ENCODE results near the gene EML6.

Gene EML6

DNA sequence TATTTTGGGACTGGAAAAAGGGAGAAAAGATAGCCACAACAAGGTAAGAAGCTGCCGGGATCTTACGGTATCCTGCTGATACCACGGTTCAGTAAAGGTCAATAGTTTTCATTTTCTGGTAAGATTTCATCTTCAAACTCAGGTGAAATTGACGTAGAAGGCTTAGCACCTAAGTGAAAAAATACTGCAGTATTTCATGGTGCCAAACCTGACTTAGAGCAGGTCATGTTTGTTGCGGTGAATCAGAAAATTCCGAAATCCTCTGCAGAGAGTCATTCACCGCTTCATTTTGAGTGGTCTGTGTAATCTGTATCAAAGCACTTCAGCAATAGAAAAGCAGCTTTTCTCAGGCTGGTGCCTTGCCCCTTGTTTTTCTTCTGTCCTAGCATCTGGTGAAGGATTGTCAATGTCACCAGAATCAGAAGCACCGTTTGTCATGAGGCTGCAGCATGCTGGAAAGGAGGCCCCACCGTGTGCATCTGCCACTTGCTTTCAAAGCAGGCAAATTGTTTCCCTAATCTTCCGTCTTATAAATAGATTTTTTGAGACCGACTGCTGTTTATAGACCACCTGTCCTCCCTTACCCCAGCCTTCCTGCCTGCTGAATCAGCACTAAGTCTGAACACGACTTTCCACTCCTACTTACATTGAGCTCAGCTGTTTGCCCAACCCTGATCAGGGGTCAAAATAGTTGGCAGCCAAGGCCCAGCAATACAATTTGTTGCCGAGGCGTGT lies 156.3 kb downstream of the EML6 start:
- Histone ChIP-seq H3K36me3 (replicated peaks) (no peaks in the 10 kb centered on the region), H3K4me3 (ENCODE audit: low read depth, low read length) (no peak overlapping the region), H3K27ac (no peak overlapping the region), H3K27me3 (replicated peaks) (no peaks in the 10 kb centered on the region)
- DNase-seq: no peak
- TF ChIP-seq, protein P1, sequence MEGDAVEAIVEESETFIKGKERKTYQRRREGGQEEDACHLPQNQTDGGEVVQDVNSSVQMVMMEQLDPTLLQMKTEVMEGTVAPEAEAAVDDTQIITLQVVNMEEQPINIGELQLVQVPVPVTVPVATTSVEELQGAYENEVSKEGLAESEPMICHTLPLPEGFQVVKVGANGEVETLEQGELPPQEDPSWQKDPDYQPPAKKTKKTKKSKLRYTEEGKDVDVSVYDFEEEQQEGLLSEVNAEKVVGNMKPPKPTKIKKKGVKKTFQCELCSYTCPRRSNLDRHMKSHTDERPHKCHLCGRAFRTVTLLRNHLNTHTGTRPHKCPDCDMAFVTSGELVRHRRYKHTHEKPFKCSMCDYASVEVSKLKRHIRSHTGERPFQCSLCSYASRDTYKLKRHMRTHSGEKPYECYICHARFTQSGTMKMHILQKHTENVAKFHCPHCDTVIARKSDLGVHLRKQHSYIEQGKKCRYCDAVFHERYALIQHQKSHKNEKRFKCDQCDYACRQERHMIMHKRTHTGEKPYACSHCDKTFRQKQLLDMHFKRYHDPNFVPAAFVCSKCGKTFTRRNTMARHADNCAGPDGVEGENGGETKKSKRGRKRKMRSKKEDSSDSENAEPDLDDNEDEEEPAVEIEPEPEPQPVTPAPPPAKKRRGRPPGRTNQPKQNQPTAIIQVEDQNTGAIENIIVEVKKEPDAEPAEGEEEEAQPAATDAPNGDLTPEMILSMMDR (IDR thresholded peaks at IDR 0.05; ENCODE audit: low read depth, low read length, missing control alignments): no peak
- in situ Hi-C loops (cut with HindIII; ENCODE audit: low pct_ligation_motif_present, low sequenced_read_pairs): no loop called here

DNA sequence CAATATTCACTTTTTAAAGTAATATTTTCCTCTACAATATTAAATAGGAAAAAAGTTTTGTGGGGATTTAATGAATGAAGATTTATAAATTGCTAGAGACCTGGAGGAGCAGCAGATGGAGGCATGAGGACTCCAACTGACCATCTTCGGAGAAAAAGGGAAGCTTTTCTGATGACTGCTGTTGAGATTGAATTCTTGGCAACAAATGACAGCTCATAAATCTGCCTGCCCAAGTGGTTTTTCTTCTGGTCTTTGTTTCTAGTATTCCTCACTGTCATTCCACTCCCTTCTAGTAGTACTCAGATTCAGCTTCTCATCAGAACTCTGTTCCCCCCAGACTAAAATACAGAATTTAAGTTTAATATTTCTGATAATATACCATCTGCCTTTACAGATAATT lies 157.0 kb downstream of the EML6 start:
- TF ChIP-seq, protein P1 (IDR thresholded peaks at IDR 0.05; ENCODE audit: low read depth, low read length, missing control alignments): no peak
- in situ Hi-C loops (cut with HindIII; ENCODE audit: low pct_ligation_motif_present, low sequenced_read_pairs): no loop called here
- Histone ChIP-seq H3K4me3 (ENCODE audit: low read depth, low read length) (no peak overlapping the region), H3K36me3 (replicated peaks) (no peaks in the 10 kb centered on the region), H3K27me3 (replicated peaks) (no peaks in the 10 kb centered on the region), H3K27ac (no peak overlapping the region)
- no peak for DNase-seq

DNA sequence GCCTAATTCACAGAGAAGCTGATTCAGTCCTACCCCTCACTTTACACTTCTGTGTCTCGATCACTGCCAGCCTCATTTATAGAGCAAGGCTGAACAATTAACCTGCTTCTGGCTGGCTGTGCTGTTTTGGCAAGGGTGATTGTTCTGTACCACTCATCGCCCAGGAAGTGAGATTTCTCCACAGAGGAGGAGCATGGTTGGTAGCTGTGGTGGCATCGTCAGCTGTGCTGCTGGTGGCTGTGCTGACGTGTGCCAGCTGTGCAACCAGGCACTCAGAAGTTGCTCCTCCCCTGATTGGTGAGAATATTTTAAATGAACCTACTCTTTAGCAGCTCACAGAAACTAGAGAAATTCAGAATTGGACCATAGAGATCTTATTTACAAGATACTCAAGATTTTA lies 158.3 kb downstream of the EML6 start:
- Histone ChIP-seq H3K4me3 (ENCODE audit: low read depth, low read length) (no peak overlapping the region), H3K27ac (no peak overlapping the region), H3K27me3 (replicated peaks) (no peaks in the 10 kb centered on the region), H3K36me3 (replicated peaks) (no peaks in the 10 kb centered on the region)
- in situ Hi-C loops (cut with HindIII; ENCODE audit: low pct_ligation_motif_present, low sequenced_read_pairs): no loop called here
- TF ChIP-seq, protein P1 (IDR thresholded peaks at IDR 0.05; ENCODE audit: low read depth, low read length, missing control alignments): no peak
- no peak for DNase-seq

DNA sequence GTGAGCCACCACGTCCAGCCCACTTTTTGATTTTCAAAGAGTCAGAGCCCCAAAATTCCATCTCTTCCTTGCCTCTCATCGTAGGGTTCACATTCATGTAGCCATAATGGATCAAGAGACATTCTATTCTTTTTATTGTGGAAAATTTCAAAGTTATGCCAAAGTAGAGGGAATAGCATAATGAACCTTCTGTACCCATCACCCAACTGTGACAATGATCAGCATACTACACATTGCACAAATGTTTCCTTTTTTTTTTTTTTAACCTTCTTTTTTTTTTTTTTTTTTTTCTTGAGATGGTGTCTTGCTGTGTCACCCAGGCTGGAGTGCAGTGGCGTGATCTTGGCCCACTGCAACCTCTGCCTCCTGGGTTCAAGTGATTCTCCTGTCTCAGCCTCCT lies 162.4 kb downstream of the EML6 start:
- no peaks in the 10 kb centered on the region for H3K36me3 ChIP-seq (replicated peaks)
- in situ Hi-C loops (cut with HindIII; ENCODE audit: low pct_ligation_motif_present, low sequenced_read_pairs): no loop called here
- peaks cover 2% of the 10 kb centered on the region for H3K27me3 ChIP-seq (replicated peaks)
- no peak for DNase-seq
- no peak overlapping the region for H3K4me3 ChIP-seq (ENCODE audit: low read depth, low read length)
- no peak overlapping the region for H3K27ac ChIP-seq
- TF ChIP-seq, protein P1 (IDR thresholded peaks at IDR 0.05; ENCODE audit: low read depth, low read length, missing control alignments): no peak

DNA sequence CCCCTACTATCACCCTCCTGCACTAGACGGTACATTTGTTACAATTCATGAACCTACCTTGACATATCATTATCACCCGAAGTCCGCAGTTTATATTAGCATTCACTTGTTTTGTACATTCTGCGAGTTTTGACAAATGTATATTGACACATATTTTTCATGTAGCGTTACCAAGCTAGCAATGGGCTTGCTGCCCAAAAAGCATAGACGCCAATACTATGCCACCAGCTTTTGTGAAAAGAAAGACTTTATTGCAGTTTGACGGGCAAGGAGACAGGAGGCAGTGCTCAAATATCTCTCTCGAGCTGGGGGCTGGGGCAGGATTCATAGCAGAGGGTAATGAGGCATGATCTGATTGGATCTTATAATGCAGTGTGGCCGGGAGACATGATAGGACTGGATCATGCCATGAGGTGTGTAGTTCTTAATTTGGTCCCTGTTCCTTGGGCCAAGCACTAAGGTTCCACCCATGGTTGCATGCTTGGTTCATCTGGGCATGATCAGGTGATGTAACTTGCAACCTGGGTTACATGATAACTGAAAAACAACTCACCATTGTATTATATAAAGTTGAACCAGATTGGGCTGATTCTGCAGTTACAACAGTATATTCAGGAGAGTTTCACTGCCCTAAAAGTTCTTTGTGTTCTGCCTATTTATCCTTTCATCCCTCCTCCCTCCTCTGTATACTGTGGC lies 164.5 kb downstream of the EML6 start:
- TF ChIP-seq, protein P1 (IDR thresholded peaks at IDR 0.05; ENCODE audit: low read depth, low read length, missing control alignments): no peak
- peaks cover 2% of the 10 kb centered on the region for H3K27me3 ChIP-seq (replicated peaks)
- in situ Hi-C loops (cut with HindIII; ENCODE audit: low pct_ligation_motif_present, low sequenced_read_pairs): no loop called here
- no peak for DNase-seq
- no peaks in the 10 kb centered on the region for H3K36me3 ChIP-seq (replicated peaks)
- no peak overlapping the region for H3K4me3 ChIP-seq (ENCODE audit: low read depth, low read length)
- H3K27ac ChIP-seq: no peak overlapping the region
